Fibroblast of lung (primary cell): ENCODE data around the gene SEC14L6.

ENCODE experiments used
- CTCF ChIP-seq, 2 donors: IDR thresholded peaks in 1 of 2; conservative IDR thresholded peaks in 1 of 2; 1 replicate in 1 of 2; 2 replicates in 1 of 2; pipeline ENCODE4 v1.5.1; 2011 to 2012; ENCODE audit warnings: low read length in 2 of 2, control low read depth in 1 of 2, inconsistent platforms in 1 of 2, low read depth in 1 of 2, mild to moderate bottlenecking in 1 of 2
- EZH2 ChIP-seq: IDR thresholded peaks from 2 replicates; pipeline ENCODE4 v1.5.1; 2012; ENCODE audit warnings: low read length, control low read depth, mild to moderate bottlenecking; ENCODE audit errors: missing control alignments

- TF ChIP-seq CTCF (conservative IDR thresholded peaks at IDR 0.05 in 1 of 2, IDR thresholded peaks at IDR 0.05 in 1 of 2; ENCODE audit: low read depth in 1 of 2, low read length in 2 of 2): no peak
- TF ChIP-seq EZH2: no peak
Measured at GRCh38 chr22:30502911-30503310, 43.6 kb downstream of the SEC14L6 start.
